Lower lobe of right lung (tissue), 2 donors: Measurements from ENCODE around the gene DNM1. TPM values are rescaled to one million over a fixed set of nuclear protein-coding genes. Genes with fewer than 3 reads are reported as not detected.

Source experiments
- ATAC-seq, 2 donors: fragments of 200-7000 bp; cut with Tn5 transposase; one replicate each; pipeline ENCODE4 v1.9.1; 2020 to 2022; ENCODE audit warnings: mild to moderate bottlenecking in 2 of 2, moderate library complexity in 2 of 2
- DNase-seq: peaks from one replicate; pipeline ENCODE4 v3.0.0-alpha.2; 2020
- H3K27ac ChIP-seq: fragments of 200-600 bp; one replicate; pipeline ENCODE4 v1.8.0; 2022
- H3K27me3 ChIP-seq: fragments of 200-600 bp; one replicate; pipeline ENCODE4 v1.8.0; 2022; ENCODE audit warnings: low read depth
- H3K36me3 ChIP-seq: fragments of 200-600 bp; one replicate; pipeline ENCODE4 v1.8.0; 2022; ENCODE audit warnings: mild to moderate bottlenecking
- H3K4me1 ChIP-seq: fragments of 200-600 bp; one replicate; pipeline ENCODE4 v1.8.0; 2022
- H3K4me3 ChIP-seq: fragments of 200-600 bp; one replicate; pipeline ENCODE4 v1.8.0; 2022; ENCODE audit warnings: mild to moderate bottlenecking
- H3K9me3 ChIP-seq: fragments of 200-600 bp; one replicate; pipeline ENCODE4 v1.8.0; 2022
- intact Hi-C: fragments of 100-400 bp; cut with DNase I; formaldehyde crosslinking; loops from one replicate; pipeline ENCODE4 v1.11.0; 2022
- total RNA-seq: library from RNA; stranded (reverse); fragmentation: NEBNext Ultra II Directional; extraction: Animal tissue kit (Norgen Biotek cat#: 25700); gene quantifications from one replicate; pipeline ENCODE4 v1.2.1, GENCODE V29; 2021
- TF ChIP-seq, protein P1 (sequence below): fragments of 200-600 bp; IDR thresholded peaks from one replicate; pipeline ENCODE4 v1.8.0; 2022; ENCODE audit warnings: antibody characterized with exemption, mild to moderate bottlenecking
- donor health status: DM: no; HTN: yes; CAD: no; lungs with severe emphysema.

DNM1 gene
- total RNA-seq, 1 donor from 2014 or later, result 8.8 TPM

DNA sequence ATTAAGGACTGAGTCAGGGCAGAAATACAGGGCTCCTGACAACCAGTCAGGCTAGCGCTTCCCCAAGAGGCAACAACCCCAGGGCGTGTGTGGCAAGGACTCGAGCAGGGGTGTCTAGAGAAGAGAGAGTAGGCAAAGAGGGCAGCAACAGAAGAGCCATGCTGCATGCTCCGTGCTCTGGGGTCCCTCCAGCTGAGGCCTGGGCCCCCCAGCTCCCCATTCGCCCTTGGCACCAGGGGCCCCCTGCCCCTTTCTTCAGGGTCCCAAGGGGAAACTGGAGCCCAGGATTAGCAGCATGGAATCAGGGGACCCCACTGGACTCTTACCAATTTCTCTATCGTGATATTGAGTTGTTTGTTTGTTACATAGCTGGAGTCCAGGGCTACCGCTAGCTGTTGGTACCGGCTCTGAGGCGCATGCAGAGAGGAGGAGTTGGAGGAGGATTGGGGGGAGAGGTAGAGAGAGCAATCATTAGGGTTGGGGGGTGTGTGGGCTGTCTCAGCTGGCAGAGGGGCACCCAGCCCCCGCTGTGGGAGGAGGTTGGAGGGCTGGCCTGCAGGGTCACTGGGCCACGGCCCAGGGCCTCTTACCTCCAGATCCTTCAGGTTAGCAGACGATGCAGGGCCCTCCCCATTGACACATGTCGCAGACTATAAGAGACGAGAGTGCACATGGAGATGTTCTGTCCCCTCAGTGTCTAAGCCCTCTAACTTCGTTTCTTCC is 63.9 kb downstream of the DNM1 start:
- DNase-seq (no peak), ATAC-seq (no peak)
- Histone ChIP-seq H3K9me3 (no peaks in the 10 kb centered on the region), H3K27me3 (no peaks in the 10 kb centered on the region), H3K4me1 (no peaks in the 10 kb centered on the region), H3K36me3 (peaks cover 79% of the 10 kb centered on the region), H3K27ac (no peak overlapping the region), H3K4me3 (no peak overlapping the region)
- TF ChIP-seq, protein P1, sequence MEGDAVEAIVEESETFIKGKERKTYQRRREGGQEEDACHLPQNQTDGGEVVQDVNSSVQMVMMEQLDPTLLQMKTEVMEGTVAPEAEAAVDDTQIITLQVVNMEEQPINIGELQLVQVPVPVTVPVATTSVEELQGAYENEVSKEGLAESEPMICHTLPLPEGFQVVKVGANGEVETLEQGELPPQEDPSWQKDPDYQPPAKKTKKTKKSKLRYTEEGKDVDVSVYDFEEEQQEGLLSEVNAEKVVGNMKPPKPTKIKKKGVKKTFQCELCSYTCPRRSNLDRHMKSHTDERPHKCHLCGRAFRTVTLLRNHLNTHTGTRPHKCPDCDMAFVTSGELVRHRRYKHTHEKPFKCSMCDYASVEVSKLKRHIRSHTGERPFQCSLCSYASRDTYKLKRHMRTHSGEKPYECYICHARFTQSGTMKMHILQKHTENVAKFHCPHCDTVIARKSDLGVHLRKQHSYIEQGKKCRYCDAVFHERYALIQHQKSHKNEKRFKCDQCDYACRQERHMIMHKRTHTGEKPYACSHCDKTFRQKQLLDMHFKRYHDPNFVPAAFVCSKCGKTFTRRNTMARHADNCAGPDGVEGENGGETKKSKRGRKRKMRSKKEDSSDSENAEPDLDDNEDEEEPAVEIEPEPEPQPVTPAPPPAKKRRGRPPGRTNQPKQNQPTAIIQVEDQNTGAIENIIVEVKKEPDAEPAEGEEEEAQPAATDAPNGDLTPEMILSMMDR, result no peak
- intact Hi-C loops, result no loop called here

DNA sequence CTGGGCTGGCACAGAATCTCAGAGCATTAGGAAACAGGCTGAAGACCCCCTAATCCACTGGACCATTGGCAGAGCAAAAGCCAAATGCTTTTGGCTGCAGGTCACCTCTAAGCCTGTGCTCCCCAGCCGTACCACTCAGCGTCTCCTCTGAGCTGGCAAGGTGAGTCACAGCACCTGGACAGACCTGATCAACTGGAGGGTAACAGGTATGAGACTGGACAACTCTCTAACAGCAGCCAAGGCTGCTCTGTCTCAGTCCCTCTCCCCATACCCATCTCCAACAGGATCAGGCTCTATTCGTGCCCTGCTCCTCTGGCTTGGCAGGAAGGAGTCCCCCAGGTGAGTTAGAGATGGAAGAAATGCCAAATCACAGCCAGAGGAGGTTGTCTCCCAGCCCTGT is 67.9 kb downstream of the DNM1 start:
- intact Hi-C loops, result no loop called here
- Histone ChIP-seq H3K27me3 (no peaks in the 10 kb centered on the region), H3K9me3 (no peaks in the 10 kb centered on the region), H3K4me1 (peaks cover 13% of the 10 kb centered on the region), H3K4me3 (no peak overlapping the region), H3K27ac (no peak overlapping the region), H3K36me3 (peaks cover 59% of the 10 kb centered on the region)
- TF ChIP-seq, protein P1, result no peak
- no peak for ATAC-seq
- DNase-seq, result no peak

DNA sequence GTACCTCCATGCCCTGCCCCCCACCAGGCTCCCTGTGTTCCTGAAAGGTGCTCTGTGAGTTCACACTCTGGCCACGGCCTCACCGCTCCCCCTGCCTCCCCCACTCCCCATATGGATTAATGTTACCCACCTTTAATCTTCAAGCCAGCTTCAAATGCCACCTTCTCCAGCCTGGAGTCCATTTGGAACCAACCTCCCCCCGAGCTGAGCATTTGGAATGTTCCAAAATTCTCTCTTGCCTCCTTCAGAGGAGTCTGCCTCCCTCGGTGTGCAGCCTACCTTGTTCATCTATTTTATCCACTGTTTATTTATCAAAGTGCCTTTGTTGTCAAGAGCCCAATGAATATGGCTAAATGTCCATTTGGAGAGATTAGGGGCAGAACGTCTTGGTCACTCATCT is 68.3 kb downstream of the DNM1 start:
- no peak for DNase-seq
- ATAC-seq, result no peak

DNA sequence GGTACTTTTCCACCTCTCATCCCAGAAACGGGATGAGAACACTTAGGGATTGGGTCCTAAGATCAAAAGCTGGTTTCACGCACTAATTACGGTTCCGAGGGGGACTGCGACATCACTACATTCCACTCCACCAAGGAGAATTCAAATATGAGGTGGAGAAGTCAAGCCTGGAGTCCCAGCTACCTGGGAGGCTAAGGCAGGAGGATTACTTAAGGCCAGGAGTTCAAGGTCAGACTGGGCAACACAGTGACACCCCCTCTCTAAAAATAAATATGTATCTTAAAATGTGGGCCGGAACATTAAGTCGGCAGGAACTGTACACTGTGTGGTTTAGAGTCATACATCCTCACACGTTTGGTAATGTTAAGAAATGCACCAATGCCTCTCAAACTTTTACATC is 71.1 kb downstream of the DNM1 start:
- H3K9me3 ChIP-seq, result no peaks in the 10 kb centered on the region
- TF ChIP-seq, protein P1, result no peak
- no peaks in the 10 kb centered on the region for H3K27me3 ChIP-seq
- ATAC-seq (no peak), DNase-seq (no peak)
- intact Hi-C loops, result no loop called here
- H3K36me3 ChIP-seq, result peaks cover 32% of the 10 kb centered on the region
- H3K4me3 ChIP-seq, result peak overlapping the region; percentile 86
- H3K27ac ChIP-seq, result peak overlapping the region; percentile 88
- H3K4me1 ChIP-seq, result peaks cover 37% of the 10 kb centered on the region

More for the DNA sequence above, 68.3 kb downstream of the DNM1 start:
- Histone ChIP-seq H3K27me3 (no peaks in the 10 kb centered on the region), H3K27ac (no peak overlapping the region), H3K36me3 (peaks cover 55% of the 10 kb centered on the region), H3K4me1 (peaks cover 15% of the 10 kb centered on the region), H3K9me3 (no peaks in the 10 kb centered on the region), H3K4me3 (no peak overlapping the region)
- TF ChIP-seq, protein P1, result no peak
- intact Hi-C loops, result no loop called here

DNA sequence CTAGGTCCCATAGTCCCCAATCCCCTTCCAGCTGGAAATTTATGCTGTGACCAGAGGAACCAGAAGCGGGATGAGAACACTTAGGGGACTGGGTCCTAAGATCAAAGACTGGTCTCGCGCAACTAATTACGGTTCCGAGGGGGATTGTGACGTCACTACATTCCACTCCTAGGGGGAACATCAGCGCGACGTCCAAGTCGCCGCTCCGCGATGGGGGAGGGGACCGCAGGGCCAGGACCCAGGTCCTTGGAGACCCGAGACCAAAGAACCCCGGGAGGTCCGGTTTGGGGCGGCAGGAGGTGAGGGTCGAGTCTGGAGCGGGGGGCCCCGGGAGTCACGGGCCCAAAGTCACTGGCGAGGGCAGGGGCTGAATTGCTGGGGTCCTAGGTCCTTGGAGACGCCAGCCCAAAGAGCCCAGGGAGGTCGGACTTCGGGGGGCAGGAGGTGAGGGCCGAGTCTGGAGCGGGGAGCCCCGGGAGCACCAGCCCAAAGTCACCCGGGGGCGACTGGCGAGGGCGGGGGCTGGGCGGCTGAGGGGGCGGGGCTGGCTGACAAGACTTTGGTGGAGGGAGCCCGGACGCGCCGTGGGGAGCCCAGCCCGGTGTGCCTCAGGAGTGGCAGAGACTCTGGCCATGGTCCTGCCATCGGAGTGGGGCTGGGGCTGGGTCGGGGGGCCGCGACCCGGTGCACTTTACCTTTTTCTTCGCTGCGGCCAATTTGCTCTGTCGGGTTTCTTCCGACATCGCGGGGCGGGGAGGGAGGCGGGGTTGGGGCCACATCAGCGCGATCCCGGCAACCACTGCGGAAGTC is 72.2 kb downstream of the DNM1 start, which contains the start of gene GOLGA2:
Gene GOLGA2 (minus strand): TSS at position 810 of the 810 bp plus-strand sequence. CDS start 31 bp downstream, at position 779.
- intact Hi-C loops, result no loop called here
- Histone ChIP-seq H3K4me1 (peaks cover 45% of the 10 kb centered on the region), H3K4me3 (peak within 1 kb of the TSS; percentile 86), H3K36me3 (peaks cover 27% of the 10 kb centered on the region), H3K9me3 (no peaks in the 10 kb centered on the region), H3K27me3 (no peaks in the 10 kb centered on the region), H3K27ac (peak within 1 kb of the TSS; percentile 88)
- DNase-seq (peak; percentile 58), ATAC-seq (peak; percentile 77 to 84)
- TF ChIP-seq, protein P1, result peak; percentile 8
